Parathyroid adenoma (tissue), 2 donors: ENCODE measurements around the gene CDC42EP1.
"Not testable (repeated sequence)": the region's sequence is repeated elsewhere in the genome, so short reads cannot be mapped to it uniquely, and the experiment has no call there.

Experiments
- H2AFZ ChIP-seq: fragments of 300-600 bp; sonication (generic); one replicate; pipeline ENCODE4 v1.7.0; 2017; ENCODE audit warnings: antibody characterized with exemption, mild to moderate bottlenecking
- H3K27ac ChIP-seq: fragments of 300-600 bp; sonication (generic); one replicate; pipeline ENCODE4 v1.7.0; 2017
- H3K27me3 ChIP-seq: fragments of 300-600 bp; sonication (generic); one replicate; pipeline ENCODE4 v1.7.0; 2017; ENCODE audit warnings: low read length; ENCODE audit not compliant: control insufficient read depth, insufficient read depth
- H3K36me3 ChIP-seq: fragments of 300-600 bp; sonication (generic); one replicate; pipeline ENCODE4 v1.7.0; 2017; ENCODE audit warnings: low read length; ENCODE audit not compliant: control insufficient read depth, insufficient read depth
- H3K4me1 ChIP-seq: fragments of 300-600 bp; sonication (generic); one replicate; pipeline ENCODE4 v1.7.0; 2017; ENCODE audit warnings: control low read depth
- H3K4me2 ChIP-seq: fragments of 300-600 bp; sonication (generic); one replicate; pipeline ENCODE4 v1.7.0; 2017; ENCODE audit warnings: low read length
- H3K4me3 ChIP-seq: fragments of 300-600 bp; sonication (generic); one replicate; pipeline ENCODE4 v1.7.0; 2017; ENCODE audit warnings: low read depth, low read length
- H3K79me2 ChIP-seq: fragments of 300-600 bp; sonication (generic); one replicate; pipeline ENCODE4 v1.7.0; 2017; ENCODE audit warnings: control low read depth
- H3K9ac ChIP-seq: fragments of 300-600 bp; sonication (generic); one replicate; pipeline ENCODE4 v1.7.0; 2017; ENCODE audit warnings: mild to moderate bottlenecking
- H3K9me3 ChIP-seq: fragments of 300-600 bp; sonication (generic); one replicate; pipeline ENCODE4 v1.7.0; 2017; ENCODE audit warnings: low read length; ENCODE audit not compliant: control insufficient read depth
- TF ChIP-seq, protein P1 (sequence below): fragments of 300-600 bp; sonication (generic); IDR thresholded peaks from one replicate; pipeline ENCODE4 v1.7.0; 2017; ENCODE audit warnings: antibody characterized with exemption, mild to moderate bottlenecking
- donor health status: primary hyperparathyroidism.

Gene CDC42EP1

DNA sequence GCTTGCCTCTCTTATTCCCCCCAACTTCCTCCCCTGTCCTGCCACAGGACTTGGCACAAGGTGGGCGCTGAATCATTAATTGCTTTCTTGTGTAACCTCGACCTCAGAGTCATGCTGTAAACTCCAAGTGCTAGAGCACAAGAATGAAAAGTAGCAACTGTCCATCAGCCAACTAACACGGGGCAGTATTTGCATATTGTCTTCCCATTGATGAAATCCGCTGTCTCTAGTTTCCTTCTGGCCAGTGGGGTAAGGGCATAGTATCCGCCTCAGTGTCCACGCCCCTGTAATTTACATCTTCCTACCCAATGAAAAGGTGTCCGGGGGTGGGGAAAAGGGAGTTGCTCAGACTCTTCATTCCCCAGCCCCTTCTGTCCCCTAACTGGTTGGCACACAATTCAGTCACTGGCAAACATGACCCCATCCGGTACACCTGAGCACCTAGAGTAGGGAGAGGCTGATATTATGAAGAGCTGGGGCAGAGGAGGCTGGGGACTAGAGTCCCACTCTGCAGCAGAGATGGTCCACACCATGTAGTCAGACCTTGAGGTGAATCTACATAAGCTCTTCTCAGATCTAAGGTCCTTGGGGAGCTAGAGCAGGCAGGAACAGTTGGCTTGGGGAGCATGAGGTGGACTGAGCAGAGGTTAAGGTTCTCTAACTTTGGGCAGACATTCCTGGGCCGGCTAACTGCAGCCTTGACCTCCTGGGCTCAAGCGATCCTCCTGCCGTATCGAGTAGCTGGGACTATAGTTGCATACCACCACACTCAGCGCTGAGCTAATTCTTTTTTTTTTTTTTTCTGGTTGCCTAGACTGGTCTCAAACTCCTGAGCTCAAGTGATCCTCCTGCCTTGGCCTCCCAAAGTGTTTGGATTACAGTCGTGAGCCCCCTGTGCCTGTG, 41.5 kb downstream of the CDC42EP1 start:
- no peaks in the 10 kb centered on the region for H3K36me3 ChIP-seq
- no peaks in the 10 kb centered on the region for H3K9me3 ChIP-seq
- TF ChIP-seq, protein P1, sequence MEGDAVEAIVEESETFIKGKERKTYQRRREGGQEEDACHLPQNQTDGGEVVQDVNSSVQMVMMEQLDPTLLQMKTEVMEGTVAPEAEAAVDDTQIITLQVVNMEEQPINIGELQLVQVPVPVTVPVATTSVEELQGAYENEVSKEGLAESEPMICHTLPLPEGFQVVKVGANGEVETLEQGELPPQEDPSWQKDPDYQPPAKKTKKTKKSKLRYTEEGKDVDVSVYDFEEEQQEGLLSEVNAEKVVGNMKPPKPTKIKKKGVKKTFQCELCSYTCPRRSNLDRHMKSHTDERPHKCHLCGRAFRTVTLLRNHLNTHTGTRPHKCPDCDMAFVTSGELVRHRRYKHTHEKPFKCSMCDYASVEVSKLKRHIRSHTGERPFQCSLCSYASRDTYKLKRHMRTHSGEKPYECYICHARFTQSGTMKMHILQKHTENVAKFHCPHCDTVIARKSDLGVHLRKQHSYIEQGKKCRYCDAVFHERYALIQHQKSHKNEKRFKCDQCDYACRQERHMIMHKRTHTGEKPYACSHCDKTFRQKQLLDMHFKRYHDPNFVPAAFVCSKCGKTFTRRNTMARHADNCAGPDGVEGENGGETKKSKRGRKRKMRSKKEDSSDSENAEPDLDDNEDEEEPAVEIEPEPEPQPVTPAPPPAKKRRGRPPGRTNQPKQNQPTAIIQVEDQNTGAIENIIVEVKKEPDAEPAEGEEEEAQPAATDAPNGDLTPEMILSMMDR = no peak
- H3K27ac ChIP-seq = peak overlapping the region; percentile 84
- H3K79me2 ChIP-seq = no peaks in the 10 kb centered on the region
- H3K4me2 ChIP-seq = peak overlapping the region; percentile 72
- peak overlapping the region; percentile 77 for H2AFZ ChIP-seq
- peaks cover 10% of the 10 kb centered on the region for H3K4me1 ChIP-seq
- no peak overlapping the region for H3K9ac ChIP-seq
- H3K27me3 ChIP-seq = no peaks in the 10 kb centered on the region
- peak overlapping the region; percentile 40 for H3K4me3 ChIP-seq

DNA sequence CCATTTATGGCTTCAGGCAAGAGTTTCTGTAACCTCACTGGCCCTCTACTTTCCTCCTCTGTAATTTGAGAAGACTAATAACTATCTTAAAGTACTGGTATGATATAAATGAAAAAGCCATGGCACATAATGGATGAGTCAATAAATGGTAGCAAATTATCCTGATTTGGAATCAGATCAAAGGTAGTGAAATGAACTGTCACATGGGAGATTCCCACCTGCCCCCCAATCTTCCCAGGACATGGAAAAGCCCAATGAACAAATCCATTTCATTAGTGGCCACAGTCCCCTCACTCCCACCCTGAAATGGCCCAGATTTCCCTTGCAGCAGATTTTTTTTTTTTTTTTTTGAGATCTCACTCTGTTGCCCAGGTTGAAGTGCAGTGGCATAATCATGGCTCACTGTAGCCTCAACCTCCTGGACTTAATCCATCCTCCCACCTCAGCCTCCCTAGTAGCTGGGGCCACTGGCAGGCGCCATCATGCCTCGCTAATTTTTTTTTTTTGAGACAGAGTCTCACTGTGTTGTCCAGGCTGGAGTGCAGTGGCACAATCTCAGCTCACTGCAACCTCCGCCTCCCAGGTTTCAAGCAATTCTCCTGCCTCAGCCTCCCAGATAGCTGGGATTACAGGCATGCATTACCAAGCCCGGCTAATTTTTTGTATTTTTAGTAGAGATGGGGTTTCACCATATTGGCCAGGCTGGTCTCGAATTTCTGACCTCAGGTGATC, 42.4 kb downstream of the CDC42EP1 start:
- H3K36me3 ChIP-seq, H3K9me3 ChIP-seq, H3K4me3 ChIP-seq, H3K4me1 ChIP-seq, H3K27me3 ChIP-seq, H3K9ac ChIP-seq, H3K79me2 ChIP-seq: not testable (repeated sequence)
- Histone ChIP-seq H2AFZ (peak overlapping the region; percentile 77), H3K27ac (peak overlapping the region; percentile 84), H3K4me2 (peak overlapping the region; percentile 50)

DNA sequence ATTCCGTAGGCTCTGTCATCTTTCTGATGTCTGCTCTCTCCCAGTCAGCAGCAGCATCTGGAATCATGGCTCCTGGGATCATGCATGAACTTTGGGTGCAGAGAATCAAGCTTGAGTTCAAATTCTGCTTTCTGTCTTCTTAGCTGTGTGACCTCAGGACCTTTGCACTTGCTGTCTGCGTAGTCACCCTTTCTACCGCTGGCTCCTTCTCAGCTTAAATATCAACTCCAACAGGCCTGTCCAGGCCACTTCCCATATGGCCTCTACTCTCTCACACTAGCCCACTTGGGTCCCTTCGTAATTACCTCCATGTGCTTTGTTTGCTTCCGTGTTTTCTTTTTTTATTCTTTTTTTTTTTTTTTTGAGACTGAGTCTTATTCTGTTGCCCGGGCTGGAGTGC, 43.8 kb downstream of the CDC42EP1 start:
- no peak overlapping the region for H2AFZ ChIP-seq
- H3K9me3 ChIP-seq = no peaks in the 10 kb centered on the region
- no peaks in the 10 kb centered on the region for H3K79me2 ChIP-seq
- peaks cover 10% of the 10 kb centered on the region for H3K4me1 ChIP-seq
- H3K36me3 ChIP-seq = no peaks in the 10 kb centered on the region
- H3K27ac ChIP-seq = no peak overlapping the region
- no peak overlapping the region for H3K9ac ChIP-seq
- H3K4me2 ChIP-seq = no peak overlapping the region
- no peaks in the 10 kb centered on the region for H3K27me3 ChIP-seq
- no peak overlapping the region for H3K4me3 ChIP-seq
- TF ChIP-seq, protein P1 = no peak

DNA sequence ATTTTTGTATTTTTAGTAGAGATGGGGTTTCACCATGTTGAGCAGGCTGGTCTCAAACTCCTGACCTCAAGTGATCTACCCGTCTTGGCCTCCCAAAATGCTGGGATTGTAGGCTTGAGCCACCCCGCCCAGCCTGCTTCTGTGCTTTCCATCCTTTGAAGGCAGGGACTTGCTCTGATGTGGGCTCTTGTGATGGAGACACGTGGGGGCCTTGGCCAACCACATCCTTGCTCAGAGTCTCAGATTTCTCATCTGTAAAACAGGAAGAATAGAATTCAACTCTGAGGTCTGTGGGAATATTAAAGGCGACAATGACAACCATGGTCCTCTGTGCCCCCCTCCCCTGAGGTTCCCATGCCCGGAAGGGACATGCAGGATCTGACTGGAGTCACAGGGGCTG, 44.6 kb downstream of the CDC42EP1 start:
- no peaks in the 10 kb centered on the region for H3K36me3 ChIP-seq
- H3K27me3 ChIP-seq = no peaks in the 10 kb centered on the region
- no peak overlapping the region for H3K9ac ChIP-seq
- H3K27ac ChIP-seq = peak overlapping the region; percentile 60
- H3K4me3 ChIP-seq = no peak overlapping the region
- H3K9me3 ChIP-seq = no peaks in the 10 kb centered on the region
- no peak overlapping the region for H3K4me2 ChIP-seq
- peak overlapping the region; percentile 42 for H2AFZ ChIP-seq
- H3K79me2 ChIP-seq = no peaks in the 10 kb centered on the region
- TF ChIP-seq, protein P1 = no peak
- peaks cover 8% of the 10 kb centered on the region for H3K4me1 ChIP-seq
